Mucosa of stomach (tissue), 1 donor: ENCODE data around the gene MACROH2A2.
"Not testable (repeated sequence)": the region's sequence is repeated elsewhere in the genome, so short reads cannot be mapped to it uniquely, and the experiment has no call there.

ENCODE experiments used
- H3K27me3 ChIP-seq: one replicate; pipeline ENCODE4 v1.7.0; 2013; ENCODE audit warnings: mild to moderate bottlenecking, low read length; ENCODE audit not compliant: control insufficient read depth, insufficient read depth
- H3K36me3 ChIP-seq: one replicate; pipeline ENCODE4 v1.7.0; 2013; ENCODE audit warnings: low read length; ENCODE audit not compliant: control insufficient read depth, insufficient read depth
- H3K4me1 ChIP-seq: one replicate; pipeline ENCODE4 v1.7.0; 2013; ENCODE audit warnings: mild to moderate bottlenecking, low read length; ENCODE audit not compliant: control insufficient read depth, insufficient read depth
- H3K4me3 ChIP-seq: one replicate; pipeline ENCODE4 v1.7.0; 2013; ENCODE audit warnings: low read length
- H3K9ac ChIP-seq: one replicate; pipeline ENCODE4 v1.7.0; 2013; ENCODE audit warnings: mild to moderate bottlenecking, low read length, moderate library complexity
- H3K9me3 ChIP-seq: one replicate; pipeline ENCODE4 v1.7.0; 2013; ENCODE audit warnings: mild to moderate bottlenecking, low read length, moderate library complexity; ENCODE audit not compliant: control insufficient read depth
- donor health status: Pancreatic carcinoma.

MACROH2A2 gene

DNA sequence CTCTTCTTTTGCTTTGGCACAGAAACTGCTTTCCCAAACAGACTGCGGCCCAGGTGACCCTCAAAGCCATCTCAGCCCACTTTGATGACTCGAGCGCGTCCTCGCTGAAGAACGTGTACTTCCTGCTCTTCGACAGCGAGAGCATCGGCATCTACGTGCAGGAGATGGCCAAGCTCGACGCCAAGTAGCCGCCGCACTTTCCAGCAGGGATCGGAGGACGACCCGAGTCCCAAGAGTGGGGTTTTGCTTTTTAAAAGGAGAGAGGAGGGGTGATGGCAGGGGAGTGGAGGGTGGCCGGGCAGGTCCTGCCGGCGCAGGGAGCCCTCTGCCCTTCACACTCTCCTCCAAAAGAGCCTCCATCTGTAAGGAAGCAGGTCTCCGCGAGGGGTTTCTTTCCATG lies 58.9 kb downstream of the MACROH2A2 start:
- Histone ChIP-seq H3K36me3 (peaks cover 3% of the 10 kb centered on the region), H3K4me3 (no peak overlapping the region), H3K9ac (no peak overlapping the region), H3K9me3 (no peaks in the 10 kb centered on the region), H3K27me3 (no peaks in the 10 kb centered on the region), H3K4me1 (no peaks in the 10 kb centered on the region)

DNA sequence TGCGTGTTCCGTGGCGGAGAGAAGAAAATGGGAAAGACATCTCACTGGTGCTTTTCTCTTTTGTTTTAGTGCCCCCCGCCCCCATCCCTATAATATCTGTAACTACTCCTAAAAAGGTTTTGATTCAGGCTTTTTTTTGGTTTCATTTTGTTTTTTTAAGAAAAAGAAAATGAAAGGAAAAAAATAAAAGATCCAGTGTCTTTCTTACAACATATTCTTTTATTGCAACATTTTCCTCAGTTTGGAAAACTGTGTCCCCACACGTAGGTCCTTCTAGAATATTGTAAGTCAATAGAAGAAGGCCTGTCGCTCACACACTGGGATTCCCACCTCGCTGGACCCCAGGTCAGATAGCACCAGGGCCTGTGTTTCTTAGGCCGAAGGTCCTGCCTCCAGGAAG lies 59.4 kb downstream of the MACROH2A2 start:
- Histone ChIP-seq H3K9me3 (no peaks in the 10 kb centered on the region), H3K9ac (no peak overlapping the region), H3K27me3 (no peaks in the 10 kb centered on the region), H3K4me3 (no peak overlapping the region), H3K36me3 (peaks cover 3% of the 10 kb centered on the region), H3K4me1 (no peaks in the 10 kb centered on the region)

GRCh38 chr10:70114902-70115301 lies 62.3 kb downstream of the MACROH2A2 start:
- Histone ChIP-seq H3K36me3 (peaks cover 3% of the 10 kb centered on the region), H3K4me1 (peaks cover 3% of the 10 kb centered on the region), H3K27me3 (no peaks in the 10 kb centered on the region), H3K9me3 (no peaks in the 10 kb centered on the region), H3K4me3 (no peak overlapping the region), H3K9ac (no peak overlapping the region)

DNA sequence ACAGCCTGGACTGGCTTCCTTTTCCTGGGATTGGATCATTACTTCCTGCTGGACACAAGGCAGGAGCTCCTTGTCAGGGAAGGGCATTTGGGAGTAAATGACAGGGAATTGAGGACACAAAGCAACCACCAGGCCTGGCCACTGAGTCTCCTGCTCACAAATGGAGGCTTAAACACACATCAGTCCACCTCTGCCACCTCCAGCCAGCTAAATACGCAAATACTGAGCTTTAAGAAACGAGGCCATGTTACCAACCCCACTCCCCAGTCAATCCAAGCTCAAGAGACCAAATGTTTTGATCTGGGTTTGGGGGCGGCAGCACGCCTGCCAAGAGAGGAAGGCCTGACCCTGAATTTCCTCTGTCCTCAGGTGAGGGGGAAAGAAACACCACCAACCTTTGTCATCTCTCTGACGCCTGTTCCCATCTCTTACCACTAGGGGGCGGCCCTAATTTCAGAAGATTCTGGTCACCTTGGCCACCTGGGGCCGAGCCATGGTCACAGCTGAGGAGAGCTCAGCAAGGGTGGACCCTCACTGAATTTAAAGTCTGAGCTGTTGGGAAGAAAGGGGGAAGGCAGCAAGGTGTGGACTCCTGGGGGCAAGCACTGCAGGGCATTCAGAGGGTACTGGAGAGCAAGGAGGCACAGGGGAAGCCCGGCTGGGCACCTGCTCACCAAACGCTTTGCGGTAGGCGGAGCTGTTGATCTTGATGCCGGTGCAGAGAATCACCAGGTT lies 63.5 kb downstream of the MACROH2A2 start:
- H3K27me3 ChIP-seq, result no peaks in the 10 kb centered on the region
- no peak overlapping the region for H3K4me3 ChIP-seq
- peaks cover 15% of the 10 kb centered on the region for H3K4me1 ChIP-seq
- H3K36me3 ChIP-seq, result peaks cover 3% of the 10 kb centered on the region
- no peaks in the 10 kb centered on the region for H3K9me3 ChIP-seq
- no peak overlapping the region for H3K9ac ChIP-seq

GRCh38 chr10:70117646-70118045 lies 65.0 kb downstream of the MACROH2A2 start:
- Histone ChIP-seq H3K36me3 (peaks cover 3% of the 10 kb centered on the region), H3K9me3 (no peaks in the 10 kb centered on the region), H3K4me3 (no peak overlapping the region), H3K4me1 (peaks cover 15% of the 10 kb centered on the region), H3K9ac (no peak overlapping the region), H3K27me3 (no peaks in the 10 kb centered on the region)

DNA sequence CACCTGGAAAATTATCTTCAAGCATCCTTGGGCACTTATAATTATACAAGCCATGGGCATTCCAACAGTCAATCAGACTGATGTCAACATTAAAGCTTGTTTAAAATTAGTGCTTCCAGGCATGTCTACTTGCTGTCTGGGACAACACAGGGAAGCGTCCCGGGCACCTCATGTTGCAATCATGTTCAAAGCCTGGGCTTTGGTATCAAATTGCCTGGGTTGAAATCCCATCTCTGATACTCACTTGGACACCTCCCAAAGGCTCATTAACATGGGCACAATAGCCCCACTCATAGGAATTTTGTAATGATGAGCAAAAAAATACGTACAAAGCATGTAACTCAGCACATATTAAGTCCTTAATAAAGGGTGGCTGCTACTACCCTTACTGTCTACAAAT lies 65.5 kb downstream of the MACROH2A2 start:
- peaks cover 3% of the 10 kb centered on the region for H3K36me3 ChIP-seq
- no peaks in the 10 kb centered on the region for H3K9me3 ChIP-seq
- H3K27me3 ChIP-seq, result no peaks in the 10 kb centered on the region
- H3K9ac ChIP-seq, result no peak overlapping the region
- peaks cover 15% of the 10 kb centered on the region for H3K4me1 ChIP-seq
- H3K4me3 ChIP-seq, result no peak overlapping the region

DNA sequence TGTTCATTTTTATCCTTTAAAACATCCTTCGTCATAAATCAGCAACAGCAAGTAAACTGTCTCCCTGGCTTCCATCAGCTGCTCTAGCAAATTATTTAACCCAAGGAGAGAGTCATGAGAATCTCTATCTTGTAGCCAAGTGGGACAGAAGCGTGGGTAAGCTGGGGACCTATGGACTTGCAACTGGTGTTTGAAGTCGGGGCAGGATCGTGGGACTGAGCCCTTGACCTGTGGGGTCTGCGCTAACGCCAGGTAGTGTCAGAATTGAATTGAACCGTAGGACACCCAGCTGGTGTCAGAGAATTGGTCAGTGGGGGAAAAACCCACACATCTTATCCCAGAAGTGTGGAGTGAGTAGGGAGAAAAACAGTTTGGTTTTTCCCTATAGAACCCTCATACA lies 66.6 kb downstream of the MACROH2A2 start:
- Histone ChIP-seq H3K36me3 (peaks cover 3% of the 10 kb centered on the region), H3K27me3 (no peaks in the 10 kb centered on the region), H3K9me3 (no peaks in the 10 kb centered on the region), H3K4me3 (no peak overlapping the region), H3K4me1 (peaks cover 15% of the 10 kb centered on the region), H3K9ac (no peak overlapping the region)

DNA sequence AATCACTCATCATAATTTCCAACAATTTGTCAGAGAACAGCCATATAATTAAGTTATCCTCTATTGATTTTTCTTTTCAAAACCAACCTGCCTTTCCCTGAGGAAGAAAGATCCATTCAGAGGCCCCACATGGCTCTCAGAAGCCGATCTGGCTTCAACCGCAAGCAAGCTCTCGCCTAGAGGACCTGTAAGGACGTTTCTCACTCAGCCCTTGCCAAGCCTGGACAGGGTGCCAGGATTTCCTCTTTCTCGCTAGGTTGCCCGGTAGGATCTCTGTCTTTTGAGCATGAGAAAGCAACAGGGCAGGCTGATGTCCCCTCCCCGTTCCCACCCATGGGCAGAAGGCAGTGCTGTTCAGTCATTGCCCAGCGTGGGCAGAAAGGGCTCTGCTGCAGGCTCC lies 67.0 kb downstream of the MACROH2A2 start:
- Histone ChIP-seq H3K27me3 (no peaks in the 10 kb centered on the region), H3K9ac (peak overlapping the region; percentile 9), H3K4me1 (peaks cover 15% of the 10 kb centered on the region), H3K9me3 (no peaks in the 10 kb centered on the region), H3K36me3 (peaks cover 3% of the 10 kb centered on the region), H3K4me3 (no peak overlapping the region)

- no peak overlapping the region for H3K9ac ChIP-seq
- peaks cover 15% of the 10 kb centered on the region for H3K4me1 ChIP-seq
- H3K36me3 ChIP-seq, result no peaks in the 10 kb centered on the region
- H3K9me3 ChIP-seq, result no peaks in the 10 kb centered on the region
- H3K27me3 ChIP-seq, result no peaks in the 10 kb centered on the region
- no peak overlapping the region for H3K4me3 ChIP-seq
These were observed 67.8 kb downstream of the MACROH2A2 start for GRCh38 chr10:70120417-70120816.

- Histone ChIP-seq H3K9me3 (no peaks in the 10 kb centered on the region), H3K4me1 (peaks cover 15% of the 10 kb centered on the region), H3K9ac (no peak overlapping the region), H3K36me3 (no peaks in the 10 kb centered on the region), H3K4me3 (no peak overlapping the region), H3K27me3 (no peaks in the 10 kb centered on the region)
These were observed 68.8 kb downstream of the MACROH2A2 start for GRCh38 chr10:70121281-70121949.

DNA sequence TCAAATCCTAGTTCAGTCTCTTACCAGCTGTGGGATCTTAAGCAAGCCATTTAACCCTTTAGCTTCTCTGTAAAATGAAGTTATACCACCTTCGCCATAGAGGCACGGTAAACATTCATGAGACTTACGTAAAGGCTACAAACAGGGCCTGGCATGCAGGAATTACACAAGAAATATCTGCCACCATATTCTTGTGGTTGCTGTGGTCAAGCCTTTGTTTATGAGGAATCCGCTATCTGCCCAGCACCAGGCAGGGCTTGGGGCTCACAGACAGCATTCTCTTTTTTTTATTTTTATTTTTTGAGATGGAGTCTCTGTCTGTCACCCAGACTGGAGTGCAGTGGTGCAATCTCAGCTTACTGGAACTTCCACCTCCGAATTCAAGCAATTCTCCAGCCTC lies 70.1 kb downstream of the MACROH2A2 start:
- Histone ChIP-seq H3K4me3 (no peak overlapping the region), H3K9ac (no peak overlapping the region), H3K4me1 (peaks cover 15% of the 10 kb centered on the region), H3K27me3 (no peaks in the 10 kb centered on the region), H3K36me3 (no peaks in the 10 kb centered on the region), H3K9me3 (no peaks in the 10 kb centered on the region)

DNA sequence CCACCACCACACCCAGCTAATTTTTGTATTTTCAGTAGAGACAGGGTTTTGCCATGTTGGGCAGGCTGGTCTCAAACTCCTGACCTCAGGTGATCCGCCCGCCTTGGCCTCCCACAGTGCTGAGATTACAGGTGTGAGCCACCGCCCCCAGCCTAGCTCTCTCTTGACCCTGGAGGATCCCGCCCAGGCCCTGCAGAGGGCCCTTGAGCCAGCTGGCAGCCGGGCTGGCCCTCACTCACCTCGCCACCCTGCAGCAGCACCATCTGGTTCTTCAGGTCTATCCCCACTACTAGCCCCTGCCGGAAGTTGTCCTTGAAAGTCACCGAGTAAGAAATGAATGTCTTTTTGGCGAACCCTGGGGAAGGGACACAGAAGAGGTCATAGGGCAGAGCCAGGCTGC lies 70.5 kb downstream of the MACROH2A2 start:
- H3K27me3 ChIP-seq, H3K9ac ChIP-seq, H3K4me3 ChIP-seq, H3K9me3 ChIP-seq, H3K36me3 ChIP-seq: not testable (repeated sequence)
- peaks cover 15% of the 10 kb centered on the region for H3K4me1 ChIP-seq
